ENCODE data around the gene NUP210.
A peak's percentile ranks its signal among the peaks of the same experiment; 100 is the strongest.

NUP210 gene

DNA sequence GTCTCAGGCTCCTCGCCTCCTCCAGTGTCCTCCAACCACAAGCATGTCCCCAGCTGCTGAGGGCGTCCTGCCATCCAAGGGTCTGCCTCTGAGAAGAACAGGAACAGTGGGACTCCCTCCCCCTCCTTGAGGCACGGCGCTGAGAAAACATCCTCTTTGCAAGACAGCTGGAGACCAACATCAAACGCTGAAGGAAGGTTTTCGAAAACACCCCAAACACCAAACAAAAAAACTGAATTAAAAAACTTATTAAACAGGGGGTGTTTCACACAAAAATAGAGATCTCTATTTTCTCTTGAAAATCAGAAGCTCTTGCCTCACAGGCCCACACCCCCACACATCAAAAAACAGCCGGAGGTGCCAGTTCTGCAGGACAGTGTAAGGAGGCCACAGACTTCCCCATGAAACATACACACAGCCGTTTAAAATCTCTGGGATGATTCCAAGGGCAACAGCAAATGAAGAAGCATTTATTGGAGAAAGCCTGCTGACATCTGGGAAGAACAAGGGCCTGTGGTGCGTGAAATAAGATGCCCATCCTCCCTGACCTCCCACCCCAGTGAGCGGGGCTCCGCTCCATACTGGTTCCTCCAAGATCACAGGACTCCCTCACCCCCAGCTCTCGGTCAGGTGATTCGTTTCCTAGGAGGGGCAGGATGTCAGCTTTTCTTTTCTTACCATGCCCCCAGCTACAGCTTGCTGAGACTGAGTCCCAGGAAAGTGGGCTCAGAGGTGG, 71.3 kb downstream of the NUP210 start:
- no peak for DNase-seq (ENCODE audit: low read depth in 2 of 2)

DNA sequence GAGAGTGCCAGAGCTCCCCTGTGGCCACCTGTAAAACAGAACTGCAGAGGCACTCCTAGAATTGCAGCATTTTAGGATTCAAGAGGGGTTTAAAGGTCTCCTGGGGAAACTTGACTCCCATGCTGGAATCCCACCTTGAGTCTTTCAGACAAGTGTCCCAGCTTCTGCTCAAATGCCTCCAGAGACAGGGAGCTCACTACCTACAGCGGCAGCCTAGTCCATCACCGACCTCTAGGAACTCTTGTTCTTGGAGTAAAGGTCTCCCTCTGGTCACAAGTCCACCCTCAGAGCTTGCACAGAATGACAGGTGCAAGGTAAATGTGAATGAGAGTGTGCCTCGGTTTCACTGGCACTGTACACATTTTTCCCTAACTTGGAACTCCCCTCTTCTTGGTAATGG, 72.0 kb downstream of the NUP210 start:
- DNase-seq (ENCODE audit: low read depth in 2 of 2): no peak

DNA sequence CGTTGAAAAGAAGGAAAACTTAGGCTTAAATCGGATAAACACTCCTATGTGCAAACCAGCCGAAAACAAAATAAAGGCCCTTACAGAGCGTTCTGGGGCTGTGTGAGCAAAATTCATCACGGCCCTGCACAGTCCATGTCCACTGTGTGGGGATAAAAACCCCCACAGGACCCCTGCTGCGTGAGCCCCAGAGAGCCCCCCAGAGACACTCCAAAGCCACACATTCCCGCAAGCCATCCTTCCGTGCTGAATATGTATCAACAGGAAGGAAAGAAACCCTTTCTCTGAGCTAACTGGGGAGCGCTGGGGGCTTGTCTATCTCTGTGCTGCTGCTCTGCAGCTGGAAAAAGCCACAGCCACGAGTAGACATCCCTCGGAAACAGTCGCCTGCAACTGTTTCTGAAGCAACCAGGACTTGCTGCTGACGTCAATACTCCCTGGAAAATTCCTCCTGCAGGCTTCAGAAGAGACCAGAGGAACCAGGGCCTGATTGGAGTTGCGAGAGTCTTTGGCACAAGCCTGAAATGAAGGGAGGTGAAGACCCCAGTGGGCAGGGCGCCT, 72.7 kb downstream of the NUP210 start:
- DNase-seq (ENCODE audit: low read depth in 2 of 2): no peak

DNA sequence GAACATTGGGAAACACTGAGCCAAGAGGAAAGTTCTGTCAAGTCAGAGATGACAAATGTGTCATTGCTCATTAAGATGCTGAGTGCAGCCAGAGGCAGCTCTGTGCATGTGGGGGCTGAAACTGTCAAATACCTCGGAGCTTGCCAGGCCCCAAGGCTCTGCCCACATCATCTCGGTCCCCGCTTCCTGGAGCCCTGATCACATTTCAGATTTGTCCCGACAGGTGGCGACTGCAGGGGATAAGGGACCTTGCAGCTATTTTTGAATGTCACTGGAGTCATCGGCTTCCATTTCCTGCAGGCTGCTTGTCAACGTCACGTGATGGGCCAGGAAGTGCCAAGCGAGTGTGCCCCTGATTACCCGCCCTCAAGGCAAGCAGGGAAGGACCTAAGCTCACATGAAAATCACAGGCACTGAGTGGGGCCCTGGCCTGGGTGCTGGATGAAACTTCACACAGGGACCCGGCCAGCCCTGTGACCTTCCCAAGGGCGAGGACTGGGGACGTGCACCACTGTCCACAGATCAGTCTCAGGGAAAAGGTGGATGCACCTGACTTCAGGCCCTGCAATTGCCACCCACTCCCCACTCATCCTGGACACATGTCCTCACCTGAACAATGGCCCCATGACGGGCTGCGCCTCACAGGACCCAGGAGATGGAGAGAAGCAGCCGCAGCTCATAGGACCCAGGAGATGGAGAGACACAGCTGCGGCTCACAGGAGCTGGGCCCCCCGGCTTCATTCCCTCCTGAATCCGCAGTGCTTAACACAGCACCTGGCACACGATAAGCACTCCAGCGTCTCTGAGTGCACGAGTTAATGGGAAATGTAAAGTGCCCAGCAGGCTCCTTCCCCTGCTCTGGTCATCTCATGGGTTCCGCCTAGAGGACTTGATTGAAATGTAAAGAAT, 73.4 kb downstream of the NUP210 start:
- DNase-seq (ENCODE audit: low read depth in 2 of 2): peak; percentile 49 to 64

DNA sequence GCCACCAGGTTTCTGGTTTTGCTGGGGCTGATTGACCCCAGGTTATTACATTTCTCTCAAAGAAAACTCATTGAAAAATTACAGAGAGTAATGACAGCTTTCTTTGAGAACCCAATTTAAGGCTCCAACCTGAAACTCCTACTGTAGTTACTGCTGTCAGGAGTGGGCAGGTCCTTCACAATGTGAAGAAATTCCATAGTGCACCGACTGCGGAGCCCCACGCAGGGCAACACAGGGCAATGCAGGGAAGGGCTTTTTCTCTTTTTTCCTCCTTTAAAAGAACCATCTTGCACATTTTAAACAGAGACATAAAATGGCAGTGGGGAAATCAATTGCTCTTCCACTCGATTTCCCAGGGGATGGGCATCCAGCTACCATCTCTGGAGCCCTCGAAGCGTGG, 74.3 kb downstream of the NUP210 start:
- DNase-seq (ENCODE audit: low read depth in 2 of 2): no peak

DNA sequence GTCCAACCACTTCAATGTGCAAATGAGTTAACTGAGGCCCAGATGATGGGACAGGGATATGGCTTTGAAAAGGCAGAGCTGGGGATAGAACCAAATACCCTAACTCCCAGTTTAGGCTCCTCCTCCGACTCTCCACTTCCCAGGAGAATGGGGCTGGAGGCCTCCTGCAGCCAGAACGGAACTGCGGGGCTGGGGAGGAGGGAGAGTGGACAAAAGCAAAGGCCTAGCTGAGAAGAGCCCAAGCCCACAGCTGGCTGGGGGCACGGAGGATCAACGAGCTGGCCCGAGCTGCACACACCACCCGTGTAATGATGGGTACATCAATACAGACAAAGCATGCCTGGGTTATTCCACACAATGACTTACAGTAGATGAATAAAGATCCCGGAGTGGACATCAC, 74.8 kb downstream of the NUP210 start:
- DNase-seq (ENCODE audit: low read depth in 2 of 2): no peak

DNA sequence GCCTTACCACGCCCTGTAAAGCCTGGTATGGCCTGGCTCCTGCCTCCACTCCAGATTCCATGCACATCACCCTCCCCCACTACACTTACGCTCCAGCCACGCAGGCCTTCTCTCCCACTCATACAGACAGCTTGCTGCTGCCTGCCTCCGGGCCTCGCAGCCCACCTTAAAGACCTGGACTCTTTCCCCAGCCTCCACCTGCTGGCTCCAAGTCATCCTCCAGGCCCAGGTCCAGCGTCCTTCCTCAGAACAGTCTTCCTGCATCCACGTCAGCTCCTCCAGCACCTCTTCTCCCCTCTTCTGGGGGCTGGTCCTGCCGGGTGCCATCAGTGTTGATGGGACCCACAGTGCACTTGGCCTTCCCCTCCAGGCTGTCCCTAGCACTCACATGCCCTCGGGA, 75.5 kb downstream of the NUP210 start:
- no peak for DNase-seq (ENCODE audit: low read depth in 2 of 2)

DNA sequence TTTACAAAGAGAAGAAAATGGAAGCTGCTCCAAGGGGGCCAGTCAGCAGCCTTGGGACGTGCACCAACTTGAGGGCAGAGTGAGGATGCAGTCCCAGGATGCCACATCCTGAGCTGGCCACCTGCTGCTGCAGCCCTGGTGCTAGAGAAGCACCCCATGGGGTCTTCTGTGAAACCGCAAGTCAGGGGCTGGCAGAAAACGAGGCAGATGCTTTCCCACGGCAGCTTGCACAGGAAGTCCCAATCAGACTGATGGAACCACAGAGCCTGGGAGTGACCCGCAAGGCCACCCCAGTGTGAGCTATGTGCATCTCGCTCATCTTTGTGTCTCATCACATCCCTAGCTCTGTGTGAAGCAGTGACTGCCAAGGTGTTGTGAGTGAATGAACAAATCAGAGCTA, 76.5 kb downstream of the NUP210 start:
- DNase-seq (ENCODE audit: low read depth in 2 of 2): no peak

DNA sequence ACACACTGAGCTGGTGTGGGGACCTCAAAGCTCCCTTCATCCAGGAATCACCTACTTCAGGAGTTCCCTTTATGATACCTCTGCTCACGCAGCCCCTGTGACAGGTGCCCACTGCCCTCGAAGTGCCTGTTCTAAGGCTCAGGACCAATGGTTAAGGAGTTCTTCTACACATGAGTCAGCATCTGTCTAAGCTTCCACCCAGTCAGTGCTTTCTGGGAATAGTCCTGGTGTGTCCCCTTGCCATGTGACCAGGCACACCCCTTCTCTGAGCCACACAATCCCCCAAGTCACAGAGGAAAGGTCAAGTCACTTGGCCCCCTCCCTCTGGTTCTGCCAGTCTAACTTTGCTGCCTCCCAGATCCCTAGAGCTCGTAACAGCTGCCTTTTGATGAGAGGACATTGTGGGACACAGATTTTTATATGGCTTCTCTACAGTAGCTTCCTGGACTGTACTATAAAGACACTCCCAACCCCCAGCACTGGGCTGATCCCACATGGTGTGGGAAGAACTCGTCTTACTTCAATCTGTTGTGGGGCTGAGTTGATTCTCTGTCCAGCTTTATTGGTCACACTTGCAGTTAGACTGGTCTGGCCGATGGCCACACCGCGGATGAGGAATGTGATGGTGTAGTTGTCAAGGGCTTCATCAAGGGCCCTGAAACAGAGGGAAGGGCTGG, 78.8 kb downstream of the NUP210 start:
- no peak for DNase-seq (ENCODE audit: low read depth in 2 of 2)

DNA sequence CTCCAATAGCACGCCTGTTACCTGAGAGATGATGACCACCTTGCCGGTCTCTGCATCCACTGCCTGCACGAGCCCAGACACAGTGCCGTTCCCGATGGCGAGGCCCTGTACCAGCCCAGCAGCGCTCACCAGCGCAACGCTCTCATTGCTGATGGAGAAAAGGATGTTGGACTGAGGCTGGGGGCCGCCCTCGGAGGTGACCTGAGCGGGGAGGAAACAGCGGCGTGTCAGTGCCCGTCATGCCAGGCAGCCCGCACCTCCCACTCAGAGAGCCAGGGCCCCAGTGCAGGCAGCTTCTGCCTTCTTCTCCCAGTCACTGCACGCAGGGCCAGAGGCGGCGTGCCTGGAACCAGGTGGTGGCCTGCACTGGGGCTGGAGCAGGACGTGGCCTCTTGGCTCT, 80.3 kb downstream of the NUP210 start:
- no peak for DNase-seq (ENCODE audit: low read depth in 2 of 2)

DNA sequence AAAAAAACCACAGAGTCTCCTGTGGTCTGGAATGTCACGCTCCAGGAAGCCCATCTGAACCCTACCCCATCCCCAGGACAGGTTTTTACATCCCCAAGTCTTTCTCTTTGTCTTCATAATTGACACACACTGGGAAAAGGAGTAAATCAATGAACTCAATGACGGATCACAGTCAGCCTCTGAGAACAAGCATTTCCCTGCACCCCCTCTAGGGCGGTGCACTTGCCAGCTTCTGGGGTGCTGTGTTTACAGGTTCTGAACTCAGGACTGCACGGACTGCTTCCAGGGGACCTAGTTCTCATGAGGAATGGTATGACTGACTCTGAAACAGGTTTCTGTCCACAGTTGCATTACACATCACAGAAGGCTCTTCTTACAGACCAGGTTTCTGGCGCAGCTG, 81.1 kb downstream of the NUP210 start:
- DNase-seq (ENCODE audit: low read depth in 2 of 2): no peak

DNA sequence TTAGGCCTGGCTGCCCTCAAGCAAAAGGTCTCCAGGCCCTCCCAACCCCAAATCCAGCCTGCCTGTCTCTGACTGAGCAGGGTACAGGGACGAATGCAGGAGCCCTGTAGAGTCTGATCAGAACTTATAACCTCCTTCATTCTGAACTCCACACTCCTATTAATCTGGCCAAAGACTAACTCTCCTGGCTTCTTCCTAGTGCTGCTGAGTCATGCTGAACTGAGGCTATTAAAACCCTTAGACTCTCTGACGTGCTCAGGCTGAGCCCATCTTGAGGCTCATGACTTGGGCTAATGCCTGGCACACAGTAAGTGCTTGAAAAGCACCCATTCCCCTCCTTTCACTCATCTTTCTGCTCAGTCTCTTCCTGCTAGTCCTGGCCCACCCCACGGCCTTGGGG, 81.9 kb downstream of the NUP210 start:
- no peak for DNase-seq (ENCODE audit: low read depth in 2 of 2)

DNA sequence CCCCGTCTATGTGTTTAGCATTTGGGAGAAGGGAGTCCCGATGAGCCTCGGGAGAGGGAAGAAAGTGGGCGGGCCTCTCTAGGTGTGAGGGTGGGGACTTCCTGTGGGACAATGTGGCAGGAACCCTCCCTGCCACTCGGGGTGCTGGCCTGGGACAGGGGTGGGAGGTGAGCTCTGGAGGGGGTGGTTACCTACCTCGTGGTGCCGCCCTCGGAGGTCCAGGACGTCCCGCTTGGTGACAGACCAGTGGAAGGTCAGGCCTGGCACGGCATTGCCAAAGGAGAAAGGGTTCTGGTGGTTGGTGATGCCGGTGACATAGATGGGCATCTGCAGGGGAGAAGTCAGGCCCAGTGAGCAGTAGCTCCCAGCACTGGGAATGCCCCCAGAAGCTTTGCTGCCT, 83.5 kb downstream of the NUP210 start:
- DNase-seq (ENCODE audit: low read depth in 2 of 2): no peak

DNA sequence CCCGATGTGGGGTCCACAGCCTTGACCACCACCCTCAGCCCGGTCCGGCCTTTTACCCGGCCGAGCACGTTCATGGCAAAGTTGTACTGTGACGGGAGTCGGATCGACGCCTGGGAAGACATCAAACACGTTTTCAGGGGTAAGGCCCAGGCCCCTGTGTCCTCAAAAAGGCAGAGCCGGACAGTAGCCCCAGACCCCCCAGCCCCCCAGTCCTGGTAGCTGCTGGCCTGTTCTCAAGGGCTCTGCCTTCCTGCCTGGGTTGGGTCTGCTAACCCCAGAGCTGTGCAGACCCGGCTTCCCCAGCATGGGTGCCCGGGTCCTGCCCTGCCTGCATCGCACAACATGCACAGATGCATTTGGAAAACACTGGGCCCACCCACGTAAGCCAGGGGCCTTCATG, 84.6 kb downstream of the NUP210 start:
- DNase-seq (ENCODE audit: low read depth in 2 of 2): no peak

DNA sequence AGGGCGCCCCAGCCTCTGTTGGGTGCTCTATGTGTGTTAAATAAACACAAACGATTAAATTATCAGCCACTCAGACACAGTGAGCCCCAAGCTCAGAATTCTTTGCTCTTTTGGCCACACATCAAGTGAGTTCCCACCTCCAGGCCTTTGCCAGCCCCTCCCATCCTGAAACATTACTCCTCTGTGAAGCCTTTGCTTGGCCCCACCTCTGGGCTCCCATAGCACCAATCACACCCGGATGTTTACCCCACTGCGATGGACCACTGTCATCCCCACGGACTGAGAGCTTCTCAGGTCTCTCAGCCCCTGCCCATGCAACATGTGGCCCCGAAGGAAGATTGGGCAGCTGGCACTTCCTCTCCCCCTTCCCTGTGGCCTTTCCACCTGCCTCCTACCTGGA, 85.1 kb downstream of the NUP210 start:
- DNase-seq (ENCODE audit: low read depth in 2 of 2): no peak

DNA sequence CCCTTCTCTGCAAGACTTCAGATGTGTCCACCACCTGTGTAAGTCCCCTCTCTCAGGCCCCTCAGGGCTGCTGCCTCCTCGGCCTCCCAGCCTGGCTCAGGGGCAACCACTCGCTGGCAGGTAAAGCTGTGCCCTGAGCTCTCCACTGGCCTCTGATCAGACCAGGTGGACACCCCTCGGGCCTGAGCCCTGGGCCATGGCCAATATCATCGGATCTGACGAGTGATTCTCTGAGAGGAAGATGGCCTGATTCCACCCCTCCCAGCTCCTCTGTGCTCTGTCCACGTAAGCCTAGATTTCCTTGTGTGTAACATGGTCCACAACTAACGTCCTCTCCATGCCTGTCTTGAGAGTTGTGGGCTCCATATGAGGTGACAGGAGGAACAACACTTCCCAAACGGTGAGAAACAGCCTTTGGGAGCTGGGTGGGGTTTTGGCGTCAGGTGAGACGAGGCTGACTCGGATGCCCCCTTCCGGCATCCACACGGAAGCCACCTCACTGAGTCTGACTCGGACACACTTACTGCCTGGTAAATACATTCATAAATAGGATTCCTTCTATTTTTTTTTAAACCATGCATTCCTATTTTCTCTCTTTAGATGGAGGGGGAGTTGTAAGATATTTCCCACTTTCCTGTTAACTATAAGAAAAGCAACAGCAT, 86.8 kb downstream of the NUP210 start:
- no peak for DNase-seq (ENCODE audit: low read depth in 2 of 2)

DNA sequence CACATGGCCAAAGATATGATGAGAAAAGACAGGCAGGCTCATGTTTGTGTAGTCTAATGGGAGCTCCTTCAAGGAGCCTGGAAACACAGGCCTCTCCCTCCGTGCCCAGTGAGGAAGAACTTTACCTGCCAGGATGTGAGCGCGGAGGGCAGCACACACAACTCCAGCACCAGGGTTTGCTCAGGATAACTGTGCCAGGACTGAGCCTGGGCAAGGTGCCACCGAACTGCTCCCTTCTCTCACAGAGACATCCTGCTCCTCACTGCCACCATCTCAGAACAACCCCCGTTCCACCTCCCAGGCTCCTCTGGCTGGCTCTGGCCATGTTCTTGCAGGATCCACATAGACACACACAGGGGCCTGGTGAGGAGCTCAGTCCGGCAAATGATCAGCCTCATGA, 87.4 kb downstream of the NUP210 start:
- DNase-seq (ENCODE audit: low read depth in 2 of 2): no peak

DNA sequence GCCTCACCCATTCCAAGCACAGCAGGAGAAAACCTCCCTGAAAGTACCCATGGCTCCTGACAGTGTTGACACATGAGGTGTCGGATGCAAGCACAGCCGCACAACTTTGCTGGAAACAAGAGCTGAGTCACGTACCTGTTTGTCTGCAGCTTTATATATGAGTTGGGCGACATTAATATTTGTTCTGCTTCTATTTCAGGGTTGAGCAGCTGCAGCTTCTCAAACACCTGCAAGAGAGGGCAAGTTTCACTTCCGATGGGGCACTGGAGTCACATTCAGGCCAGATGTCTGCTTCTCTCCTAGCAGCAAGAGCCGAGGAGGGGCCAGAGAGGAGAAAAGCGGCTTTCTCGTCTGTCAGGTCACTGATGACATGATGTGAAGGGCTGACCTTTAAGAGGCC, 88.0 kb downstream of the NUP210 start:
- DNase-seq (ENCODE audit: low read depth in 2 of 2): no peak

DNA sequence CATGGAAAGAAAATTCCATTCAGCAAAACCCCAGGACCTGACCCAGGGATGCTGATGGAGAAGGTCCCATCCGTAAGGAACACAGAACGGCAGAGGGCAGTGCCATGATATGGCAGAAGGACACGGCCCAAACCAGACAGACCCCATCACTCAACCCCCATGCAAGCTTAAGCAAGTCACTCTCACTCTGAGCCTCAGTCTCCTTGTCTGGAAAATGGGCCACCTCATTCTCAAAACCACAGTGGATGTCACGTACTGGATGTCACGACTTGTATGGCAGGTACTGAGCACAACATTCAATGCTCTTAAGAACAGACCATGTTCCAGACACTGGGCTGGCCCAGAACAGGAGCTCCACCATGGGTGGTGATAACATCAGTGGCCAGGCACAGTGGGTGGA, 90.4 kb downstream of the NUP210 start:
- no peak for DNase-seq (ENCODE audit: low read depth in 2 of 2)

DNA sequence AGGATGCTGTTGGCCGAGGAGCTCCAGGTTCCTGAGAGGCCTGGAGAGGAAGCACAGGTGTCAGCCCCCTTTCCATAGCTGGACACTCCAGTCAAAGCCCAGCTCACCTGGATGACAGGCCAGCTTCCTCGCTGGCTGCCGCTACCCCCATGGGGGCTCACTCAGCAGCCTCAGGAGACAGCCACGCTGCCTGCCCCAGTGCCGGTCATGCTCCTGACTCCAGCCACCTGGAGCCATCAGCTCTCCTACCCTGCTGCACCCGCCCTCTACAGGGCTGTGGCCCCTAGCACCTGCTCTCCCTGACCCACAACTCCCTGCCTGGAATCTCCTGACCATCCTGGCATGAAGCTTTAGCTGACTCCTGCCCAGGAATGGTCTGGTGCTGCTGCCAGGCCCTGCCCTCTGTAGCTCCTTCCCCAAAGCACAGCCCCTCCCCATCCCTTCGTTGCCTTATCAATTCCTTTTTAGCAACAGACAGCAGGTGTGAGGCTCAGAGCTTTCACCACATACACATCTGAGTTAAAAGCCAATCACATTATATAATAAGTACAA, 94.2 kb downstream of the NUP210 start:
- DNase-seq (ENCODE audit: low read depth in 2 of 2): no peak

DNA sequence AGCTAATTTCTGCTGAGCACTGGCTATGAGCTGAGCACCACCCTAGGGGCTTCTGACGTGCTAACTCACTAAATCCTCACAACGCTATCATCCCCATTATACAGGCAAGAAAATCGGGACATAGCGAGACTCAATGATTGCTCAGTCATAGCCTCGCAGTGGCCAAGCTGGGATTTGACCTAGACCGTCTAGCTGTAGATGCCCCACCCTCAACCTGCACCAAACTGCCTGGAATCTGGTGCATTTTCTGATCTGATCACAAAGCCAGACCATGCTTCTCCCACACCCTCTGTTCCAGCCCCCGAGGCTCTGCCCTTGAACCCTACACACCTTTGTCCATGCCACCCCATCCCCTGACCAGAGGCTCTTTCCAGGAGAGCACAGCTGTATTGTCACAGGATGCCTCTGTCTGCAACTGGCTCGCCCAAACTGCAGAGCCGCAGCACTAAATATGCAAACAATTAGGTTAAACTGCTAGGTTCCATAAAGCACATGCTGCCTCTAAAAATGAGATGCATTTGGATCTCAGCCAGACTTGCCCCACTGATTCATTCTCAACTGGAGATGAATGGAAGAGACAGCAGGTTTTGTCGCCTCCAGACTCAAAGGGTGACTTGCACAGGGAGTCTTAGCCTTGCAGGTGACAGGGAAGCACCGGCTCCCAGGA, 95.2 kb downstream of the NUP210 start:
- DNase-seq (ENCODE audit: low read depth in 2 of 2): no peak

Measured in activated CD4-positive, alpha-beta T cell treated with anti-CD3 and anti-CD28 coated beads for 24 hours (primary cell).